HCT116 (cell line): ENCODE measurements around the gene ITIH1. TPM values are rescaled to one million over a fixed set of nuclear protein-coding genes. Genes with fewer than 3 reads are reported as not detected.
A peak's percentile ranks its signal among the peaks of the same experiment; 100 is the strongest.

ENCODE experiments used
- ATAC-seq: fragments of 200-7000 bp; cut with Tn5 transposase; 2 replicates; pipeline ENCODE4 v1.9.1; 2020; ENCODE audit warnings: mild to moderate bottlenecking, moderate library complexity
- BruUV-seq: library from RNA; stranded (reverse); fragments of 400-500 nt; replicated peaks from 2 replicates; lab custom pipeline; 2021; lab: Mats Ljungman, UMichigan
- CTCF ChIA-PET: fragments of 300-600 bp; sonication (Branson Sonifier 250); formaldehyde crosslinking; loops from one replicate; lab custom pipeline; 2021; ENCODE audit warnings: antibody characterized with exemption; lab: Charles Lee
- POLR2A ChIA-PET: fragments of 300-600, 350-600 bp; sonication (Branson Sonifier 250); formaldehyde crosslinking; loops from one replicate; lab custom pipeline; 2021; ENCODE audit warnings: antibody characterized with exemption; lab: Charles Lee
- RAD21 ChIA-PET, 2 experiments: fragments of 300-600 bp; sonication (Branson Sonifier 250); formaldehyde crosslinking; loops; one replicate each; lab custom pipeline; 2023; ENCODE audit warnings: low total read pairs in 2 of 2; ENCODE audit not compliant: uncharacterized antibody in 2 of 2, unreplicated experiment in 2 of 2, low non-redundant PET in 1 of 2; lab: Charles Lee
- DNase-seq: peaks from one replicate; pipeline ENCODE4 v3.0.0-alpha.2; 2010; ENCODE audit warnings: low read depth, low spot score
- H2AFZ ChIP-seq: fragments of 200-600 bp; shearing (Covaris generic), sonication (generic); 2 replicates; pipeline ENCODE4 v1.6.1; 2017; ENCODE audit warnings: low read depth, mixed run types, mixed read lengths, antibody characterized with exemption, low read length; ENCODE audit not compliant: poor library complexity, severe bottlenecking
- H3K27ac ChIP-seq: 2 replicates; pipeline ENCODE4 v1.5.1; 2012; ENCODE audit warnings: low read depth, low read length
- H3K27me3 ChIP-seq: fragments of 200-600 bp; sonication (generic); 2 replicates; pipeline ENCODE4 v1.6.1; 2016; ENCODE audit warnings: mixed run types, low read length, mixed read lengths; ENCODE audit not compliant: insufficient read depth
- H3K36me3 ChIP-seq, 2 experiments: fragments of 200-500 bp in 1 of 2; fragments of 200-600 bp in 1 of 2; sonication (Bioruptor generic) in 1 of 2; sonication (generic) in 1 of 2; 2 replicates each; pipeline versions ENCODE4 v1.5.1 to v1.6.1; 2014 to 2016; ENCODE audit warnings: low read length in 2 of 2, inconsistent platforms in 1 of 2, mixed read lengths in 1 of 2, mixed run types in 1 of 2; ENCODE audit not compliant: insufficient read depth in 2 of 2, control insufficient read depth in 1 of 2
- H3K4me1 ChIP-seq, 2 experiments: fragments of 200-600 bp in 1 of 2; sonication (generic) in 1 of 2; 2 replicates each; pipeline versions ENCODE4 v1.5.1 to v1.6.1; 2012 to 2017; ENCODE audit warnings: low read length in 2 of 2, inconsistent platforms in 1 of 2, mild to moderate bottlenecking in 1 of 2, mixed read lengths in 1 of 2, mixed run types in 1 of 2, moderate library complexity in 1 of 2; ENCODE audit not compliant: insufficient read depth in 2 of 2, control insufficient read depth in 1 of 2
- H3K4me2 ChIP-seq: fragments of 200-600 bp; sonication (generic); 2 replicates; pipeline ENCODE4 v1.6.1; 2017; ENCODE audit warnings: mixed run types, low read length, mixed read lengths
- H3K4me3 ChIP-seq, 2 experiments: fragments of 200-600 bp in 1 of 2; sonication (generic) in 1 of 2; replicated peaks in 1 of 2; 2 replicates each; pipeline ENCODE4 v1.5.1; 2011 to 2016; ENCODE audit warnings: low read length in 2 of 2, control low read depth in 1 of 2, low read depth in 1 of 2, mild to moderate bottlenecking in 1 of 2, mixed read lengths in 1 of 2, mixed run types in 1 of 2
- H3K79me2 ChIP-seq: fragments of 200-600 bp; sonication (generic); 2 replicates; pipeline ENCODE4 v1.6.1; 2017; ENCODE audit warnings: mild to moderate bottlenecking, mixed run types, low read length, moderate library complexity, mixed read lengths; ENCODE audit not compliant: insufficient read depth
- H3K9ac ChIP-seq: fragments of 200-600 bp; sonication (generic); 2 replicates; pipeline ENCODE4 v1.6.1; 2016; ENCODE audit warnings: low read length, mixed read lengths
- H3K9me2 ChIP-seq: fragments of 200-600 bp; sonication (generic), shearing (Covaris generic); 2 replicates; pipeline ENCODE4 v1.6.1; 2017; ENCODE audit warnings: mixed run types, mild to moderate bottlenecking, moderate library complexity; ENCODE audit not compliant: insufficient read depth
- H3K9me3 ChIP-seq, 2 experiments: fragments of 200-500 bp in 1 of 2; fragments of 200-600 bp in 1 of 2; sonication (Bioruptor generic) in 1 of 2; sonication (generic) in 1 of 2; 2 replicates each; pipeline ENCODE4 v1.6.1; 2014 to 2017; ENCODE audit warnings: low read length in 2 of 2, mixed read lengths in 2 of 2, inconsistent platforms in 1 of 2, low read depth in 1 of 2, mild to moderate bottlenecking in 1 of 2, mixed run types in 1 of 2, moderate library complexity in 1 of 2; ENCODE audit not compliant: control insufficient read depth in 1 of 2, insufficient read depth in 1 of 2
- H4K20me1 ChIP-seq: fragments of 200-600 bp; sonication (generic), shearing (Covaris generic); 2 replicates; pipeline ENCODE4 v1.6.1; 2017; ENCODE audit warnings: mixed run types, mild to moderate bottlenecking, moderate library complexity; ENCODE audit not compliant: insufficient read depth
- CBX3 ChIP-seq: IDR thresholded peaks from 2 replicates; pipeline ENCODE4 v1.6.1; 2012; ENCODE audit warnings: low read depth
- CEBPB ChIP-seq: IDR thresholded peaks from 2 replicates; pipeline ENCODE4 v1.6.1; 2012; ENCODE audit warnings: low read depth
- CTCF ChIP-seq, 3 experiments: fragments of 200-600 bp in 1 of 3; sonication (generic) in 1 of 3; IDR thresholded peaks in 2 of 3; conservative IDR thresholded peaks in 1 of 3; 2 replicates each; pipeline ENCODE4 v1.5.1; 2012 to 2017; ENCODE audit warnings: low read depth in 2 of 3, low read length in 2 of 3, antibody characterized with exemption in 1 of 3, borderline replicate concordance in 1 of 3, control low read depth in 1 of 3, mild to moderate bottlenecking in 1 of 3, mixed read lengths in 1 of 3, mixed run types in 1 of 3, moderate library complexity in 1 of 3; ENCODE audit not compliant: insufficient read depth in 1 of 3
- FOSL1 ChIP-seq: IDR thresholded peaks from 2 replicates; pipeline ENCODE4 v1.6.1; 2012; ENCODE audit warnings: low read depth
- MAX ChIP-seq: IDR thresholded peaks from 2 replicates; pipeline ENCODE4 v1.6.1; 2012
- POLR2A ChIP-seq: IDR thresholded peaks from 2 replicates; pipeline ENCODE4 v1.7.0; 2011; ENCODE audit warnings: borderline replicate concordance; ENCODE audit not compliant: insufficient read depth, insufficient read length; ENCODE audit errors: extremely low read depth
- POLR2AphosphoS5 ChIP-seq: IDR thresholded peaks from 2 replicates; pipeline ENCODE4 v1.6.1; 2011; ENCODE audit warnings: mild to moderate bottlenecking, low read depth, low read length, moderate library complexity
- SIN3A ChIP-seq: IDR thresholded peaks from 2 replicates; pipeline ENCODE4 v1.6.1; 2012; ENCODE audit warnings: low read depth
- SP1 ChIP-seq: IDR thresholded peaks from 2 replicates; pipeline ENCODE4 v1.6.1; 2012; ENCODE audit warnings: low read depth
- SRF ChIP-seq: IDR thresholded peaks from 2 replicates; pipeline ENCODE4 v1.6.1; 2012; ENCODE audit warnings: low read depth
- TCF7L2 ChIP-seq: IDR thresholded peaks from 2 replicates; pipeline ENCODE4 v1.7.0; 2011; ENCODE audit warnings: borderline replicate concordance, inconsistent platforms; ENCODE audit not compliant: insufficient read depth, insufficient read length; ENCODE audit errors: extremely low read depth
- YY1 ChIP-seq: IDR thresholded peaks from 2 replicates; pipeline ENCODE4 v1.6.1; 2011; ENCODE audit warnings: low read length, low read depth, moderate library complexity, mild to moderate bottlenecking; ENCODE audit not compliant: insufficient replicate concordance; ENCODE audit errors: extremely low read depth
- ZFX ChIP-seq: fragments of 450-650 bp; IDR thresholded peaks from 2 replicates; pipeline ENCODE4 v1.6.1; 2017
- ZNF274 ChIP-seq: fragments of 200-500 bp; sonication (Bioruptor generic); IDR thresholded peaks from 2 replicates; pipeline ENCODE4 v1.6.1; 2014; ENCODE audit warnings: mild to moderate bottlenecking, low read depth, low read length, inconsistent platforms
- intact Hi-C: fragments of 100-400 bp; cut with micrococcal nuclease; formaldehyde crosslinking; loops from 2 replicates; pipeline ENCODE4 v1.10.0; 2022
- total RNA-seq: library from RNA; stranded (reverse); gene quantifications from one replicate; pipeline ENCODE4 v1.2.1, GENCODE V29; 2021; ENCODE audit not compliant: unreplicated experiment

ITIH1 gene
- total RNA-seq, 1 experiment from 2014 or later, result 0.37 TPM

DNA sequence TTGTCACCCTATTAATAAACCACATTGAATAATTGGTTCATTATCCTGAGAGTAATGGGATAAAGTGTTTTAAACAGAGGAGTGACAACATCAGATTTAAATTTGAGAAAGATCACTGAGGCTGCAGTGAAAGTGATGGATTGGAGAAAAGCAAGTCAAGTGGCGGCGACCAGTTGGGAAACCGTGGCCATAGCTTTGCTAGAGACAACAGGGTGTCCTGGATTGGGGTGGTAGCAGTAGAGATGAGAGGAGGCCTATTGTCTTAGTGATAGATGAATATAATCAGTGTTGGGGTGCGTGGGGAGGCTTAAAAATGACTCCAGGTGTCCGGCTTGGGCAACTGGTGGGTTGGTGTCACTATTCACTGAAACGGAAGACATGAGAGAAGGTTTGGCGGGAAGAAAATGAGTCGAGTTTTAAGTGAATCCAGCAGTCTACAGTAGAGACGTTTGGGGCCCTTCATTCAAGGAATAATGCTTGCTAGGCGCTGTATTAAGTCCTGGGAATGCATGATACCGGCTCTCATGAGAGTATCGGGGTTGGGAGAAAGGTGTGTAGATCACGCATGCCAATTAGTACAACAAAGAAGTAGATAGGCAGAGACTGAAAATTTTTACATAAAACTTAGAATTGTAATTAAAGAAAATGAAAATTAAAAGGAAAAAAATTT is 7.5 kb upstream of the ITIH1 start:
- ATAC-seq, result no peak

GRCh38 chr3:52770496-52771333 is 6.7 kb upstream of the ITIH1 start, which contains the start of gene NEK4:
Gene NEK4 (minus strand): TSS chr3:52770940. CDS start chr3:52770746, 194 bp downstream.
- Histone ChIP-seq H3K36me3 (peaks cover 4 to 17% of the 10 kb centered on the region in 2 experiments; a peak in 2 of 4 replicates), H3K27ac (peak within 1 kb of the TSS; percentile 37), H3K4me1 (peaks cover 4 to 19% of the 10 kb centered on the region in 2 experiments; a peak in 3 of 4 replicates), H3K27me3 (no peaks in the 10 kb centered on the region), H3K9ac (peak within 1 kb of the TSS; percentile 77), H3K79me2 (peaks cover 21% of the 10 kb centered on the region), H3K4me2 (peak within 1 kb of the TSS; percentile 81), H3K9me2 (no peaks in the 10 kb centered on the region), H2AFZ (peak within 1 kb of the TSS; percentile 94), H4K20me1 (no peaks in the 10 kb centered on the region), H3K4me3 (peak within 1 kb of the TSS; percentile 69 to 78), H3K9me3 (no peaks in the 10 kb centered on the region)
- peak; percentile 74 for DNase-seq
- ATAC-seq, result peak; percentile 98
- CTCF ChIA-PET, result no interaction called here
- intact Hi-C loops, result no loop called here
- BruUV-seq, result no TSS peak
- RAD21 ChIA-PET, result no interaction called here
- POLR2A ChIA-PET, result no interaction called here
- TF ChIP-seq ZFX, result peak; percentile 88
- peak; percentile 14 for TF ChIP-seq YY1
- 0 out of 2 replicates have a peak, but pooled peaks have one; percentile 12 for TF ChIP-seq FOSL1
- TF ChIP-seq CBX3, result peak; percentile 71
- no peak for TF ChIP-seq ZNF274
- TF ChIP-seq SIN3A, result peak; percentile 90
- peak; percentile 98 for TF ChIP-seq POLR2A
- TF ChIP-seq SP1, result peak; percentile 49; the same call in 1 of the 2 replicates
- TF ChIP-seq TCF7L2, result no peak
- peak; percentile 75 for TF ChIP-seq MAX
- no peak for TF ChIP-seq CTCF (IDR thresholded peaks at IDR 0.05 in 2 of 3, conservative IDR thresholded peaks at IDR 0.05 in 1 of 3; ENCODE audit: borderline replicate concordance in 1 of 3, insufficient read depth in 1 of 3, low read depth in 2 of 3, low read length in 2 of 3)
- peak; percentile 41; the same call in 1 of the 2 replicates for TF ChIP-seq SRF
- TF ChIP-seq POLR2AphosphoS5, result peak; percentile 99

More for the DNA sequence above, 7.5 kb upstream of the ITIH1 start:
- Histone ChIP-seq H3K9me3 (no peaks in the 10 kb centered on the region), H3K9ac (peak overlapping the region; percentile 77), H3K27ac (no peak overlapping the region), H3K4me3 (peak overlapping the region; percentile 69 to 78), H4K20me1 (no peaks in the 10 kb centered on the region), H3K4me2 (peak overlapping the region; percentile 81), H3K9me2 (no peaks in the 10 kb centered on the region), H3K27me3 (no peaks in the 10 kb centered on the region), H3K4me1 (peaks cover 4 to 19% of the 10 kb centered on the region in 2 experiments; a peak in 3 of 4 replicates), H3K79me2 (peaks cover 21% of the 10 kb centered on the region), H3K36me3 (peaks cover 4 to 20% of the 10 kb centered on the region in 2 experiments; a peak in 2 of 4 replicates), H2AFZ (no peak overlapping the region)
- intact Hi-C loops, result no loop called here
- DNase-seq, result no peak
- ChIA-PET POLR2A (no interaction called here), CTCF (no interaction called here), RAD21 (no interaction called here)
- TF ChIP-seq CEBPB, result no peak
- no peak for TF ChIP-seq MAX
- TF ChIP-seq FOSL1, result no peak
- no peak for TF ChIP-seq YY1
- no peak for TF ChIP-seq TCF7L2
- no peak for TF ChIP-seq POLR2AphosphoS5
- BruUV-seq, result TSS peak; percentile 57
